PC-9 (cell line): ENCODE data around the gene DDX10. TPM values are rescaled to one million over a fixed set of nuclear protein-coding genes. Genes with fewer than 3 reads are reported as not detected.

Experiments used
- BruUV-seq: library from RNA; stranded (reverse); fragments of 400-500 nt; replicated peaks from 2 replicates; lab custom pipeline; 2021; lab: Mats Ljungman, UMichigan
- CTCF ChIA-PET: fragments of 300-600 bp; sonication (Branson Sonifier 250); formaldehyde crosslinking; loops from one replicate; lab custom pipeline; 2022; ENCODE audit warnings: antibody characterized with exemption; lab: Charles Lee
- POLR2A ChIA-PET: fragments of 300-600 bp; sonication (Branson Sonifier 250); formaldehyde crosslinking; loops from one replicate; lab custom pipeline; 2022; ENCODE audit warnings: antibody characterized with exemption; ENCODE audit not compliant: unreplicated experiment; lab: Charles Lee
- DNase-seq, 2 experiments: peaks; one replicate each; pipeline versions ENCODE4 v3.0.0 to v3.0.0-alpha.2; 2015 to 2022; ENCODE audit warnings: mixed read lengths in 1 of 2
- H2AFZ ChIP-seq: fragments of 200-600 bp; sonication (generic); 2 replicates; pipeline ENCODE4 v1.8.1; 2017; ENCODE audit warnings: antibody characterized with exemption
- H3F3A ChIP-seq: fragments of 200-600 bp; sonication (generic); 2 replicates; pipeline ENCODE4 v1.8.1; 2017; ENCODE audit warnings: antibody characterized with exemption, mild to moderate bottlenecking, low read depth; ENCODE audit not compliant: insufficient read depth
- H3K27ac ChIP-seq: fragments of 200-600 bp; sonication (generic); 2 replicates; pipeline ENCODE4 v1.6.1; 2016; ENCODE audit warnings: mixed run types
- H3K27me3 ChIP-seq: fragments of 200-600 bp; sonication (generic); 2 replicates; pipeline ENCODE4 v1.6.1; 2016; ENCODE audit warnings: low read depth, mixed run types; ENCODE audit not compliant: insufficient read depth
- H3K36me3 ChIP-seq: fragments of 200-600 bp; sonication (generic); 2 replicates; pipeline ENCODE4 v1.6.1; 2016; ENCODE audit warnings: low read depth, mixed run types
- H3K4me1 ChIP-seq: fragments of 200-600 bp; sonication (generic); replicated peaks from 2 replicates; pipeline ENCODE4 v1.6.1; 2016; ENCODE audit warnings: mixed run types; ENCODE audit not compliant: insufficient read depth
- H3K4me2 ChIP-seq: fragments of 200-600 bp; sonication (generic); 2 replicates; pipeline ENCODE4 v1.6.1; 2017; ENCODE audit warnings: mixed run types
- H3K4me3 ChIP-seq: fragments of 200-600 bp; sonication (generic); 2 replicates; pipeline ENCODE4 v1.6.1; 2016; ENCODE audit warnings: mixed run types
- H3K79me2 ChIP-seq: fragments of 200-600 bp; sonication (generic); 2 replicates; pipeline ENCODE4 v1.6.1; 2017; ENCODE audit warnings: low read depth, mixed run types
- H3K9me2 ChIP-seq: fragments of 200-600 bp; sonication (generic); 2 replicates; pipeline ENCODE4 v1.8.1; 2017; ENCODE audit warnings: mild to moderate bottlenecking; ENCODE audit not compliant: insufficient read depth
- H3K9me3 ChIP-seq: fragments of 200-600 bp; sonication (generic); 2 replicates; pipeline ENCODE4 v1.8.1; 2016; ENCODE audit warnings: low read depth; ENCODE audit not compliant: insufficient read depth
- H4K20me1 ChIP-seq: fragments of 200-600 bp; sonication (generic); 2 replicates; pipeline ENCODE4 v1.8.1; 2017; ENCODE audit not compliant: insufficient read depth
- CTCF ChIP-seq: fragments of 200-600 bp; sonication (generic); conservative IDR thresholded peaks from 2 replicates; pipeline ENCODE4 v1.6.1; 2017; ENCODE audit warnings: mixed run types, antibody characterized with exemption, mild to moderate bottlenecking, moderate library complexity
- EZH2 ChIP-seq: fragments of 200-600 bp; sonication (generic); IDR thresholded peaks from 2 replicates; pipeline ENCODE4 v1.8.0; 2017; ENCODE audit warnings: antibody characterized with exemption, low read depth
- intact Hi-C: fragments of 100-400 bp; cut with micrococcal nuclease; formaldehyde crosslinking; loops from one replicate; pipeline ENCODE4 v1.10.0; 2022; ENCODE audit not compliant: unreplicated experiment
- total RNA-seq: library from RNA; stranded (reverse); gene quantifications from 2 replicates; pipeline ENCODE4 v1.2.3, GENCODE V29; 2021

Gene DDX10
- total RNA-seq, 1 experiment from 2014 or later: 26.4 TPM

- Histone ChIP-seq H3K27me3 (no peaks in the 10 kb centered on the region), H3K27ac (no peak overlapping the region), H4K20me1 (peaks cover 5% of the 10 kb centered on the region; the same call in 1 of the 2 replicates), H3K36me3 (0 out of 2 replicates have a peak, but pooled peaks cover under 1% of the 10 kb centered on the region), H3F3A (peaks cover 3% of the 10 kb centered on the region; the same call in 1 of the 2 replicates), H2AFZ (no peak overlapping the region), H3K4me1 (no peaks in the 10 kb centered on the region), H3K4me3 (no peak overlapping the region), H3K9me2 (no peaks in the 10 kb centered on the region), H3K9me3 (no peaks in the 10 kb centered on the region), H3K4me2 (no peak overlapping the region), H3K79me2 (peaks cover 11% of the 10 kb centered on the region)
- BruUV-seq: no TSS peak
- DNase-seq: no peak
- POLR2A ChIA-PET: no interaction called here
- CTCF ChIA-PET: interaction anchor here (1.0 kb wide), 1 partner anchor 8 kb away, joined by 4 read pairs; no protein-coding TSS in a partner anchor
- intact Hi-C loops: no loop called here
- TF ChIP-seq EZH2 (no peak), CTCF (no peak)
These were observed 115.2 kb downstream of the DDX10 start for GRCh38 chr11:108780119-108780518.

DNA sequence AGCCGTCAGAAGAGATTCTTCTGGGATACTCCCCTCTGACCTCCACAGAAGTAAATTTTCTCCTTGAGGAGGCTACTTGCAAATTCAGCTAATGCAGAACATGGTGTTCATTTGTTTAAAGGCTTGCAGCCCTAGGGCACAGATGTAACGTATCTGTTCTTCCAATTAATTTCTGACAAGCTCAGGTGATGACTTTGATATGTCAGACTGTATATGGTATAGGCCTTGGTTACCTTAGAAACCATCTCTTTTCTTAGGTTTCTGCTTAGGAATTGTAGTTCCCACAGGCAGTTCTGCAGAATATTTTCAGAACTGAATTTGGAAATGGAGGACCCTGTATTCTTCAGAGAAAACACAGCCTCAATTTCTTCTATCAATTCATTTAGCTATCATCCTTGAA, 117.1 kb downstream of the DDX10 start:
- no peak for DNase-seq
- Histone ChIP-seq H3K79me2 (peaks cover 25% of the 10 kb centered on the region), H2AFZ (no peak overlapping the region), H3F3A (0 out of 2 replicates have a peak, but pooled peaks cover 3% of the 10 kb centered on the region), H3K4me1 (peaks cover 13% of the 10 kb centered on the region; the same call in 1 of the 2 replicates), H3K9me2 (no peaks in the 10 kb centered on the region), H3K4me3 (no peak overlapping the region), H4K20me1 (peaks cover 3% of the 10 kb centered on the region; the same call in 1 of the 2 replicates), H3K9me3 (no peaks in the 10 kb centered on the region), H3K27me3 (no peaks in the 10 kb centered on the region), H3K27ac (no peak overlapping the region), H3K36me3 (no peaks in the 10 kb centered on the region), H3K4me2 (no peak overlapping the region)
- ChIA-PET POLR2A (interaction anchor here (0.6 kb wide), 1 partner anchor 315 kb away, joined by 9 read pairs; no protein-coding TSS in a partner anchor), CTCF (no interaction called here)
- intact Hi-C loops: no loop called here
- BruUV-seq: no TSS peak
- TF ChIP-seq CTCF (no peak), EZH2 (no peak)

DNA sequence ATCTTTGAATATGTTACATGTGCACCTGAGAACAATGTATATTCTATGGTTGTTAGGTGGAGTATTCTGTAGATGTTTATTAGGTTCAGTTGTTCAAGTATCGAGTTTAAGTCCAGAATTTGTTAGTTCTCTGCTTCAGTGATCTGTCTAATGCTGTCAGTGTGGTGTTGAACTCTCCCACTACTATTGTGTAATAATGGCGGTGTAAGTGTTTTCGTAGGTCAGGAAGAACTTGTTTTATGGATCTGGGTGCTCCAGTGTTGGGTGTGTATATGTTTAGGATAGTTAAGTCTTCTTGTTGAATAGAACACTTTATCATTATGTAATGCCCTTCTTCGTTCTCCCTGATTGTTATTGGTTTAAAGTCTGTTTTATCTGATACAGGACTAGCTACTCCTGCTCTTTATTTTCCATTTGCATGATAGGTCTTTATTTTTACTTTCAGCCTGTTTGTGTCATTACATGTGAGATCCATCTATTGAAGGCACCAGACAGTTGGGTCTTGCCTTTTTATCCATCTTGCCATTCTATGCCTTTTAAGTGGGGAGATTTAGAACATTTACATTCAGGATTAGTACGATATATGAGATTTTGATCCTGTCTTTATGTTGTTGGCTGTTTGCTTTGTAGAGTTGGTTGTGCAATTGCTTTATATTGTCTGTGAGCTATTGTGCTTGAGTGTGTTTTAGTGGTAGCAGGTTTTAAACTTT, 121.6 kb downstream of the DDX10 start:
- no peak overlapping the region for H3K27ac ChIP-seq
- 0 out of 2 replicates have a peak overlapping the region, but pooled peaks have one; percentile 2 for H3K4me2 ChIP-seq
- no peaks in the 10 kb centered on the region for H3K9me3 ChIP-seq
- ChIA-PET CTCF (no interaction called here), POLR2A (no interaction called here)
- H3K27me3 ChIP-seq: no peaks in the 10 kb centered on the region
- peaks cover 40% of the 10 kb centered on the region for H3K79me2 ChIP-seq
- H3K4me3 ChIP-seq: no peak overlapping the region
- BruUV-seq: no TSS peak
- H3K9me2 ChIP-seq: no peaks in the 10 kb centered on the region
- peak in 1 of 2 experiments; percentile 44 for DNase-seq
- H3F3A ChIP-seq: no peaks in the 10 kb centered on the region
- no peak overlapping the region for H2AFZ ChIP-seq
- TF ChIP-seq EZH2 (no peak), CTCF (no peak)
- H3K36me3 ChIP-seq: no peaks in the 10 kb centered on the region
- intact Hi-C loops: no loop called here
- H3K4me1 ChIP-seq: peaks cover 16% of the 10 kb centered on the region; the same call in 1 of the 2 replicates
- peaks cover 3% of the 10 kb centered on the region; the same call in 1 of the 2 replicates for H4K20me1 ChIP-seq
